Gastroesophageal sphincter (tissue), 4 donors: ENCODE measurements around the gene TPRX1. TPM values are rescaled to one million over a fixed set of nuclear protein-coding genes. Genes with fewer than 3 reads are reported as not detected.
A peak's percentile ranks its signal among the peaks of the same experiment; 100 is the strongest.
"Not testable (repeated sequence)": the region's sequence is repeated elsewhere in the genome, so short reads cannot be mapped to it uniquely, and the experiment has no call there.

Experiments
- ATAC-seq: fragments of 150-250 bp; one replicate; pipeline ENCODE4 v1.9.1; 2016; ENCODE audit warnings: mild to moderate bottlenecking, moderate library complexity
- H3K27ac ChIP-seq, 4 donors: fragments of 200-600 bp; sonication (generic) in 3 of 4; 1 replicate in 3 of 4; 2 replicates in 1 of 4; pipeline ENCODE4 v1.5.1; 2016 to 2019
- H3K27me3 ChIP-seq: fragments of 200-600 bp; sonication (generic); one replicate; pipeline ENCODE4 v1.5.1; 2019
- H3K36me3 ChIP-seq, 2 donors: fragments of 200-600 bp; sonication (generic); one replicate each; pipeline ENCODE4 v1.5.1; 2019; ENCODE audit warnings: control low read depth in 1 of 2
- H3K4me1 ChIP-seq, 3 donors: fragments of 200-600 bp; sonication (generic); 1 replicate in 2 of 3; 2 replicates in 1 of 3; pipeline ENCODE4 v1.5.1; 2016 to 2019; ENCODE audit warnings: control low read depth in 2 of 3
- H3K4me3 ChIP-seq, 2 donors: fragments of 200-600 bp; sonication (generic); one replicate each; pipeline ENCODE4 v1.5.1; 2019; ENCODE audit warnings: mild to moderate bottlenecking in 1 of 2, moderate library complexity in 1 of 2
- H3K9me3 ChIP-seq, 3 donors: fragments of 200-600 bp; sonication (generic); one replicate each; pipeline ENCODE4 v1.5.1; 2017 to 2019; ENCODE audit warnings: control low read depth in 2 of 3
- EP300 ChIP-seq: sonication (generic); formaldehyde crosslinking; IDR thresholded peaks from one replicate; pipeline ENCODE4 v1.6.1; 2017; ENCODE audit warnings: antibody characterized with exemption, mild to moderate bottlenecking
- POLR2A ChIP-seq, 2 donors: fragments of 450-650 bp; IDR thresholded peaks; one replicate each; pipeline ENCODE4 v1.6.1; 2017; ENCODE audit warnings: antibody characterized with exemption in 2 of 2, mild to moderate bottlenecking in 2 of 2, moderate library complexity in 1 of 2
- POLR2AphosphoS5 ChIP-seq: sonication (generic); formaldehyde crosslinking; IDR thresholded peaks from one replicate; pipeline ENCODE4 v1.6.1; 2017; ENCODE audit warnings: antibody characterized with exemption
- WGBS, 2 donors: methylation state at CpG; one replicate each; pipeline ENCODE4 v1.1.5; 2018; ENCODE audit warnings: low coverage in 1 of 2; 5-methylcytosine and 5-hydroxymethylcytosine counted together
- total RNA-seq, 4 donors: library from RNA; depleted of rRNA; stranded (reverse); fragments of >200 nt; gene quantifications; one replicate each; pipeline ENCODE4 v1.1.0, GENCODE V29; 2016
- TF ChIP-seq, protein P1 (sequence below), 4 experiments: fragments of 200-600 bp in 2 of 4; fragments of 450-650 bp in 2 of 4; sonication (generic) in 1 of 4; IDR thresholded peaks; one replicate each; pipeline ENCODE4 v1.5.1; 2017 to 2019; ENCODE audit warnings: antibody characterized with exemption in 4 of 4, mild to moderate bottlenecking in 2 of 4, moderate library complexity in 2 of 4

The TPRX1 gene
- total RNA-seq, 4 donors from 2014 or later = not detected

DNA sequence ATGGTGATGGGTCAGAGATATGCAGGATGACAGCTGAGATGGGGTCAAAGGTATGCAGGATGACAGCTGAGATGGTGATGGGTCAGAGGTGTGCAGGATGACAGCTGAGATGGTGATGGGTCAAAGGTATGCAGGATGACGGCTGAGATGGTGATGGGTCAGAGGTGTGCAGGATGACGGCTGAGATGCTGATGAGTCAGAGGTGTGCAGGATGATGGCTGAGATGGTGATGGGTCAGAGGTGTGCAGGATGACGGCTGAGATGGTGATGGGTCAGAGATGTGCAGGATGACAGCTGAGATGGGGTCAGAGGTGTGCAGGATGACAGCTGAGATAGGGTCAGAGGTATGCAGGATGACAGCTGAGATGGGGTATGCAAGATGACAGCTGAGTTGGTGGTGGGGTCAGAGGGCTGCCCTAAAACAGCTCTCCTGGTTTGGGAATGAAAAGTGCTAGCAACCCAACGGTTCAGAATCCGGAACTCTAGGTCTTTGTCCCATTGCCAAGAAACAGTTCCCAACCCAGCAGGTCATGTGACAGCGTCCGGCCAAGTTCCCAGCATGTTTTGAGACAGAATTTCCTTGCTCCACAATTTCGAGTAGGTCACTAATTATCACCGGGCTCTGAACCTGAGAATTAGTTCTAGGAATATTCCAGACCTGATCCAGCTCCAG, 22.6 kb downstream of the TPRX1 start:
- ATAC-seq = peak; percentile 37
- Histone ChIP-seq H3K4me1 (peaks cover 3 to 72% (median 24%) of the 10 kb centered on the region in 3 donors), H3K27ac (peak overlapping the region in 3 of 4 donors; percentile 93 to 98 (median 97)), H3K36me3 (peaks cover 0 to 59% of the 10 kb centered on the region in 2 donors), H3K4me3 (peak overlapping the region in 1 of 2 donors; percentile 81), H3K27me3 (no peaks in the 10 kb centered on the region), H3K9me3 (no peaks in the 10 kb centered on the region)
- 16 to 30% methylated on average over 5 to 9 of the region's 9 CpGs for WGBS, 2 donors
- TF ChIP-seq, protein P1, sequence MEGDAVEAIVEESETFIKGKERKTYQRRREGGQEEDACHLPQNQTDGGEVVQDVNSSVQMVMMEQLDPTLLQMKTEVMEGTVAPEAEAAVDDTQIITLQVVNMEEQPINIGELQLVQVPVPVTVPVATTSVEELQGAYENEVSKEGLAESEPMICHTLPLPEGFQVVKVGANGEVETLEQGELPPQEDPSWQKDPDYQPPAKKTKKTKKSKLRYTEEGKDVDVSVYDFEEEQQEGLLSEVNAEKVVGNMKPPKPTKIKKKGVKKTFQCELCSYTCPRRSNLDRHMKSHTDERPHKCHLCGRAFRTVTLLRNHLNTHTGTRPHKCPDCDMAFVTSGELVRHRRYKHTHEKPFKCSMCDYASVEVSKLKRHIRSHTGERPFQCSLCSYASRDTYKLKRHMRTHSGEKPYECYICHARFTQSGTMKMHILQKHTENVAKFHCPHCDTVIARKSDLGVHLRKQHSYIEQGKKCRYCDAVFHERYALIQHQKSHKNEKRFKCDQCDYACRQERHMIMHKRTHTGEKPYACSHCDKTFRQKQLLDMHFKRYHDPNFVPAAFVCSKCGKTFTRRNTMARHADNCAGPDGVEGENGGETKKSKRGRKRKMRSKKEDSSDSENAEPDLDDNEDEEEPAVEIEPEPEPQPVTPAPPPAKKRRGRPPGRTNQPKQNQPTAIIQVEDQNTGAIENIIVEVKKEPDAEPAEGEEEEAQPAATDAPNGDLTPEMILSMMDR (IDR thresholded peaks at IDR 0.05) = no peak
- peak; percentile 38 for TF ChIP-seq POLR2AphosphoS5

DNA sequence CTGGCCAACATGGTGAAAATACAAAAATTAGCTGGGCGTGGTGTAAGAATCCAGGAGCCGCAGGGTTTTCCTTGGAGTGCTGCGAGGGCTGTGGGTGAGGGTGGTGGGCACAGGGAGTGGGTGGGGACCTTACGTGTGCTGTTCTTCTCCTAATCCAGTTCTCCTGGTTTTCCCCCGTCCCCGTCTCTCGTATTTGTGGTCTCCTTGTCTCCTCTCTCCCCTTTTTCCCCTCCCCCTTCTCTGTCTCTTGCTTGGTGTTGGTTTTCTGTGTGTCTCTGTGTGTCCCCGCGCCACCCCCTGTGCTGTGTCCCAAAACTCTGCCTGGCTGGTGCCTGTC, 24.2 kb downstream of the TPRX1 start:
- ATAC-seq = no peak
- 34% methylated on average over 7 of the region's 9 CpGs; no CpG with 5 or more reads in 1 of the 2 donors for WGBS, 2 donors
- no peaks in the 10 kb centered on the region for H3K9me3 ChIP-seq
- peak overlapping the region; percentile 93 to 98 (median 96) for H3K27ac ChIP-seq
- H3K27me3 ChIP-seq = no peaks in the 10 kb centered on the region
- H3K4me3 ChIP-seq = peak overlapping the region; percentile 81 to 93
- peaks cover 3 to 69% (median 24%) of the 10 kb centered on the region in 3 donors for H3K4me1 ChIP-seq
- TF ChIP-seq, protein P1 (IDR thresholded peaks at IDR 0.05) = no peak
- TF ChIP-seq POLR2A (IDR thresholded peaks at IDR 0.05) (no peak), EP300 (no peak), POLR2AphosphoS5 (no peak)
- peaks cover 0 to 43% of the 10 kb centered on the region in 2 donors for H3K36me3 ChIP-seq

DNA sequence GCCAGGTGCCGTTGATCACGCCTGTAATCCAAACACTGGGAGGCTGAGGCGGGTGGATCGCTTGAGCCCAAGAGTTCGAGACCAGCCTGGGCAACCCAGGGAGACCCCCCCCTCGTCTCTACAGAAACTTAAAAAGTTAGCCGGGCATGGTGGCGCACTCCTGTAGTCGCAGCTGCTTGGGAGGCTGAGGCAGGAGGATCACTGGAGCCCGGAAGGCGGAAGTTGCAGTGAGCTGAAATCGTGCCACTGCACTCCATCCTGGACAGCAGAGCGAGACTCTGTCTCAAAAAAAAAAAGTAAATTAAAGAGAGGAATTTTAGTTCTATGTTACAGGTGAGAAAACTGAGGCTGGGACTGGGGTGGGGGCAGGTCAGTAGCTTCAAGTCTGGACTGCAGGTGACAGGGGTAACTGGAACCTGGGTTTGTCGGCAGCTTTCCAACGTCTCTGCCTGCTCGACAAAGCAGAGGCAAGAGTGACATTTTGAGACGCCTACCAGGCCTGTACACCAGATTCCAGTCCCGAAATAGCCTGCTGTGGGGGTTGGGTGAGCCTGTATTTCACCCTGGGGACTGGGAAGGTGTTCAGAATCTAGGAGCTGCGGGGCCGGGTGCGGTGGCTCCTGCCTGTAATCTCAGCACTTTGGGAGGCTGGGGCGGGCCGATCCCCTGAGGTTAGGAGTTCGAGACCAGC, 24.7 kb downstream of the TPRX1 start:
- Histone ChIP-seq H3K4me1 (peaks cover 3 to 69% (median 24%) of the 10 kb centered on the region in 3 donors), H3K36me3 (peaks cover 0 to 38% of the 10 kb centered on the region in 2 donors)
- ATAC-seq = peak; percentile 43

DNA sequence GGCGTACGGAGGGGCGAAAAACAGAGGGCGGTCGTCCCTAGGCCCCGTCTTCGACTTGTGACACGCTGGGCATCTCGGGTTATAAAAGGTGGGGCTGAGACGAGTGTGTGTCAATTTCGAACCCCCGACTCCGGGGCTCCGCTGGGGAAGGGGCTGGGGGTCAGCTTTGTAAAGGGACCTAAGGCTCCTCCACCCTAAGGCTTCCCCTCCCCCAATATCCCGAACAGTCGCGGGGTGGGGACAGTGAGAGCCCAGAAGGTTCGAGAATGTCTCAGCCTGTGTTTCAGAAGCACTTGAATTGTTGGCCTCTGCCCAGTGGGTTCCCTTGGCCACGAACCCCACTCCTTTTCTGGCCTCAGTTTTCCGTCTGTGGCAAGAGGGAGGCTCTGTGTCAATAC, 25.4 kb downstream of the TPRX1 start:
- no peak for TF ChIP-seq POLR2AphosphoS5
- TF ChIP-seq, protein P1 (IDR thresholded peaks at IDR 0.05) = no peak
- Histone ChIP-seq H3K27ac (peak overlapping the region; percentile 93 to 98 (median 96)), H3K9me3 (no peaks in the 10 kb centered on the region), H3K36me3 (peaks cover 0 to 31% of the 10 kb centered on the region in 2 donors), H3K27me3 (no peaks in the 10 kb centered on the region), H3K4me1 (peaks cover 3 to 62% (median 24%) of the 10 kb centered on the region in 3 donors), H3K4me3 (peak overlapping the region; percentile 81 to 93)
- 0% methylated on average over 3 of the region's 20 CpGs; no CpG with 5 or more reads in 1 of the 2 donors for WGBS, 2 donors
- peak; percentile 14 for ATAC-seq

More for the DNA sequence above, 24.7 kb downstream of the TPRX1 start:
- Histone ChIP-seq H3K9me3 (no peaks in the 10 kb centered on the region), H3K4me3 (peak overlapping the region; percentile 81 to 93), H3K27me3 (no peaks in the 10 kb centered on the region), H3K27ac (peak overlapping the region; percentile 93 to 98 (median 96))
- TF ChIP-seq POLR2A (IDR thresholded peaks at IDR 0.05) (peak; percentile 17), POLR2AphosphoS5 (peak; percentile 75), EP300 (no peak)
- 12 to 25% methylated on average over 7 to 13 of the region's 24 CpGs for WGBS, 2 donors

DNA sequence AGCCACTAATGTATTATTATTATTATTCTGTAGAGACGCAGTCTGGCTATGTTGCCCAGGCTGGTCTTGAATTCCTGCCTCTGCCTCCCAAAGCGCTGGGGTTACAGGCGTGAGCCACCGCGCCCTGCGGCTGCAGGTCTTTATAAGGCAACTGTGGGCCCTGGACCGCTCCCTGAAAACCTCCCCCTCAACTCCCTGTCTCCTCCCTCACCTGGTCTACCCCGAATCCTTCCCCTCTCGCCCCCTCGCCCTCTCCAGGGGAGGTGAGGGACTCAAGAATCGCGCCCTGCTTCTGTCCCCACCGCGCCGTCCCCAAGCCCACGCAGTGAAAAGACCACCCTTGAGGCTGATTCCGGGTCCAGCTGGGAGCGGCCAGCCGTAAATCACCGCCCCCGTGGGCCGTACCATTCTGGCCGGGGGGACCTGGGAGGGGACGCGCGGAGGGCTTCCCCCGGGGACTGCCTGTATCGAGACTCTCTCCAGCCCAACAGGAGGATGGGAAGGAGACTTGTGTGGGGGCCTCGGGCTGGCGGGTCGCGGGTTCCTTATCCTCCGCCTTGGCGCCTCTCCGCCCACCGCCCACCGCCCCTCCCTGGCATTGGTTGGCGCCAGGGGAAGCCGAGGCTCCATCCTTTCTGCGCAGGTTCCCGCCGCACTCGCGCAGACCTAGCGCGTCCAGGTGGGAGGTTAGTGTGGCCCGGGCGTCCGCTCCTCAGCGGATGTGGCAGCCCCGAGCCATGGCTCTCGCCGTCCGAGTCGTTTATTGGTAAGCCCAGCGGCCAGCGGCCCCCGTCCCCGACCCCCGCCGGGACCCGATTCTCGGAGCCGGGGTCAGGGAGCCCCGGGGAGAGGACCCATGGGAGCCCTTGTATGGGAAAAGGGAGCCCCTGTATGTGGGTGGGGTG, 26.1 kb downstream of the TPRX1 start, which contains the start of gene SELENOW:
TSS of gene SELENOW (plus strand) at position 655 of the 905 bp plus-strand sequence. CDS start at position 738, 83 bp downstream.
- Histone ChIP-seq H3K27ac (peak within 1 kb of the TSS; percentile 93 to 98 (median 96)), H3K4me1 (peaks cover 3 to 56% (median 24%) of the 10 kb centered on the region in 3 donors), H3K4me3 (peak within 1 kb of the TSS; percentile 81 to 93), H3K27me3 (no peaks in the 10 kb centered on the region), H3K9me3 (no peaks in the 10 kb centered on the region), H3K36me3 (peaks cover 0 to 24% of the 10 kb centered on the region in 2 donors)
- peak; percentile 85 for ATAC-seq
- 0 to 6% methylated on average over 3 to 7 of the region's 65 CpGs for WGBS, 2 donors
- peak; percentile 99 for TF ChIP-seq POLR2AphosphoS5
- peak; percentile 96 to 97 for TF ChIP-seq POLR2A (IDR thresholded peaks at IDR 0.05)
- no peak for TF ChIP-seq EP300

DNA sequence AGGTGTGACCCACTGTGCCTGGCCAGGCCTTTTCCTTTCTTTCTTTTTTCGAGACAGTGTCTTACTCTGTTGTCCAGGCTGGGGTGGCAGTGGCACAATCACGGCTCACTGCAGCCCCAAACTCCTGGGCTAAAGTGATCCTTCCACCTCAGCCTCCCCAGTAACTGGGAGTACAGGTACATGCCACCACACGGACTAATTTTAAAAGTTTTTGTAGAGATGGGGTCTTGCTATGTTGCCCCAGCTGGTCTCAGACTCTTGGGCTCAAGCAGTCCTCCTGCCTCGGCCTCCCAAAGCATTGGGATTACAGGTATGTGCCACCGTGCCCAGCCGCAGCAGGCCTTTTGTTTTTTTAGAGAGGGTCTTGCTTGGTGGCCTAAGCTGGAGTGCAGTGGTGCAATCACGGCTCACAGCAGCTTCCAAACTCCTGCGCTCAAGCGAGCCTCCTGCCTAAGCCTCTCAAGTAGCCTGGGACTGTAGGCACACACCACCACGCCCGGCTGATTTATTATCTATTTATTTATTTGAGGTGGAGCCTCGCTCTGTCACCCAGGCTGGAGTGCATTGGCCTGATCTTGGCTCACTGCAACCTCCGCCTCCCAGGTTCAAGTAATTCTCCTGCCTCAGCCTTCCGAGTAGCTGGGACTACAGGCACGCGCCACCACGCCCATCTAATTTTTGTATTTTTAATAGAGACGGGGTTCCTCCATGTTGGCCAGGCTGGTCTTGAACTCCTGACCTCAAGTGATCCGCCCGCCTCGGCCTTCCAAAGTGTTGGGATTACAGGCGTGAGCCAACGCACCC, 26.9 kb downstream of the TPRX1 start:
- H3K27ac ChIP-seq = peak overlapping the region; percentile 93 to 98 (median 96)
- H3K36me3 ChIP-seq = peaks cover 0 to 16% of the 10 kb centered on the region in 2 donors
- H3K4me3 ChIP-seq = peak overlapping the region; percentile 81 to 93
- not testable (repeated sequence) for H3K27me3 ChIP-seq, H3K9me3 ChIP-seq, ATAC-seq
- 67 to 91% methylated on average over 6 to 14 of the region's 23 CpGs for WGBS, 2 donors
- H3K4me1 ChIP-seq = peaks cover 3 to 47% (median 22%) of the 10 kb centered on the region in 3 donors
